Thyroid gland (tissue), 4 donors: ENCODE measurements around the gene ELAPOR2. TPM values are rescaled to one million over a fixed set of nuclear protein-coding genes. Genes with fewer than 3 reads are reported as not detected.
"Not testable (repeated sequence)": the region's sequence is repeated elsewhere in the genome, so short reads cannot be mapped to it uniquely, and the experiment has no call there.

Experiments used
- DNase-seq, 2 donors: peaks; one replicate each; pipeline ENCODE4 v3.0.0-alpha.2; 2019
- H3K27ac ChIP-seq, 3 donors: fragments of 200-600 bp; sonication (generic); 1 replicate in 2 of 3; 2 replicates in 1 of 3; pipeline ENCODE4 v1.5.1; 2016 to 2019; ENCODE audit warnings: mild to moderate bottlenecking in 1 of 3, moderate library complexity in 1 of 3
- H3K27me3 ChIP-seq: fragments of 200-600 bp; sonication (generic); one replicate; pipeline ENCODE4 v1.5.1; 2019
- H3K36me3 ChIP-seq, 2 donors: fragments of 200-600 bp; sonication (generic); one replicate each; pipeline ENCODE4 v1.5.1; 2016 to 2019
- H3K4me1 ChIP-seq, 2 donors: fragments of 200-600 bp; sonication (generic); one replicate each; pipeline ENCODE4 v1.5.1; 2017 to 2019
- H3K4me3 ChIP-seq, 3 donors: fragments of 200-600 bp; sonication (generic); replicated peaks in 1 of 3; 1 replicate in 2 of 3; 2 replicates in 1 of 3; pipeline ENCODE4 v1.5.1; 2016; ENCODE audit warnings: mild to moderate bottlenecking in 1 of 3
- H3K9me3 ChIP-seq: fragments of 200-600 bp; sonication (generic); one replicate; pipeline ENCODE4 v1.5.1; 2017
- CTCF ChIP-seq, 6 experiments: fragments of 200-600 bp in 3 of 6; fragments of 450-650 bp in 3 of 6; sonication (generic) in 3 of 6; IDR thresholded peaks; one replicate each; pipeline ENCODE4 v1.5.1; 2016 to 2019; ENCODE audit warnings: antibody characterized with exemption in 6 of 6, mild to moderate bottlenecking in 2 of 6, inconsistent platforms in 1 of 6, moderate library complexity in 1 of 6
- POLR2A ChIP-seq, 2 donors: fragments of 450-650 bp; IDR thresholded peaks; one replicate each; pipeline ENCODE4 v1.6.1; 2017; ENCODE audit warnings: antibody characterized with exemption in 2 of 2, mild to moderate bottlenecking in 2 of 2, moderate library complexity in 1 of 2
- WGBS, 2 donors: methylation state at CpG; one replicate each; pipeline ENCODE4 v1.1.5; 2017; 5-methylcytosine and 5-hydroxymethylcytosine counted together
- intact Hi-C: fragments of 100-400 bp; cut with DNase I; formaldehyde crosslinking; loops from one replicate; pipeline ENCODE4 v1.15.1; 2023
- total RNA-seq, 4 donors: library from RNA; depleted of rRNA; stranded (reverse); fragments of >200 nt; gene quantifications; one replicate each; pipeline ENCODE4 v1.2.3, GENCODE V29; 2016

Gene ELAPOR2
- total RNA-seq, 4 donors from 2014 or later, result 25.4 to 31.3 (median 25.7) TPM

- no peak for DNase-seq
- TF ChIP-seq POLR2A (IDR thresholded peaks at IDR 0.05) (no peak), CTCF (IDR thresholded peaks at IDR 0.05) (no peak)
- Histone ChIP-seq H3K4me3 (no peak overlapping the region), H3K9me3 (no peaks in the 10 kb centered on the region), H3K36me3 (no peaks in the 10 kb centered on the region), H3K4me1 (no peaks in the 10 kb centered on the region), H3K27ac (no peak overlapping the region), H3K27me3 (no peaks in the 10 kb centered on the region)
- 97 to 100% methylated on average over 2 of the region's 2 CpGs for WGBS, 2 donors
- intact Hi-C loops, result no loop called here
These were observed 40.9 kb upstream of the ELAPOR2 start for GRCh38 chr7:87100326-87100725.

- H3K9me3 ChIP-seq, DNase-seq, intact Hi-C loops, H3K4me3 ChIP-seq, H3K27ac ChIP-seq, H3K27me3 ChIP-seq, H3K36me3 ChIP-seq, H3K4me1 ChIP-seq: not testable (repeated sequence)
- WGBS, 2 donors, result 93 to 100% methylated on average over 2 of the region's 2 CpGs
These were observed 37.9 kb upstream of the ELAPOR2 start for GRCh38 chr7:87097375-87097774.

GRCh38 chr7:87094322-87094721 lies 34.9 kb upstream of the ELAPOR2 start:
- Histone ChIP-seq H3K36me3 (no peaks in the 10 kb centered on the region), H3K4me1 (no peaks in the 10 kb centered on the region), H3K9me3 (no peaks in the 10 kb centered on the region), H3K27ac (no peak overlapping the region), H3K27me3 (no peaks in the 10 kb centered on the region), H3K4me3 (no peak overlapping the region)
- 86% methylated on average over 2 of the region's 2 CpGs for WGBS, 2 donors
- TF ChIP-seq CTCF (IDR thresholded peaks at IDR 0.05), result no peak
- TF ChIP-seq POLR2A (IDR thresholded peaks at IDR 0.05), result no peak
- intact Hi-C loops, result no loop called here
- DNase-seq, result no peak

- intact Hi-C loops, result no loop called here
- WGBS, 2 donors, result 86 to 88% methylated on average over 2 of the region's 2 CpGs
- no peak for DNase-seq
- no peak overlapping the region for H3K27ac ChIP-seq
- no peak for TF ChIP-seq CTCF (IDR thresholded peaks at IDR 0.05)
- no peak for TF ChIP-seq POLR2A (IDR thresholded peaks at IDR 0.05)
- H3K27me3 ChIP-seq, result no peaks in the 10 kb centered on the region
- H3K9me3 ChIP-seq, result no peaks in the 10 kb centered on the region
- H3K4me3 ChIP-seq, result no peak overlapping the region
- no peaks in the 10 kb centered on the region for H3K4me1 ChIP-seq
- no peaks in the 10 kb centered on the region for H3K36me3 ChIP-seq
These were observed 33.2 kb upstream of the ELAPOR2 start for GRCh38 chr7:87092568-87093091.

- Histone ChIP-seq H3K36me3 (no peaks in the 10 kb centered on the region), H3K4me1 (no peaks in the 10 kb centered on the region), H3K27ac (no peak overlapping the region), H3K27me3 (no peaks in the 10 kb centered on the region), H3K4me3 (no peak overlapping the region), H3K9me3 (no peaks in the 10 kb centered on the region)
- intact Hi-C loops, result no loop called here
- TF ChIP-seq POLR2A (IDR thresholded peaks at IDR 0.05), result no peak
- 52 to 71% methylated on average over 1 of the region's 1 CpG for WGBS, 2 donors
- no peak for DNase-seq
These were observed 32.1 kb upstream of the ELAPOR2 start for GRCh38 chr7:87091487-87092066.

GRCh38 chr7:87083865-87084519 lies 24.5 kb upstream of the ELAPOR2 start:
- H3K4me3 ChIP-seq, result no peak overlapping the region
- DNase-seq, result no peak
- 88 to 90% methylated on average over 5 of the region's 5 CpGs for WGBS, 2 donors
- no peak for TF ChIP-seq POLR2A (IDR thresholded peaks at IDR 0.05)
- no peak for TF ChIP-seq CTCF (IDR thresholded peaks at IDR 0.05)
- no peak overlapping the region for H3K27ac ChIP-seq
- H3K36me3 ChIP-seq, result no peaks in the 10 kb centered on the region
- no peaks in the 10 kb centered on the region for H3K9me3 ChIP-seq
- H3K4me1 ChIP-seq, result no peaks in the 10 kb centered on the region
- no peaks in the 10 kb centered on the region for H3K27me3 ChIP-seq
- intact Hi-C loops, result no loop called here
